Measurements from ENCODE around the gene TMEM234. TPM values are rescaled to one million over a fixed set of nuclear protein-coding genes. Genes with fewer than 3 reads are reported as not detected.

The TMEM234 gene
- total RNA-seq, 1 experiment from 2014 or later: 23.3 TPM

- POLR2A ChIA-PET: interaction anchor here (0.6 kb wide), 1 partner anchor 84 kb away, joined by 3 read pairs; the partner anchor contains the start of gene KPNA6
- ATAC-seq: no peak
- TF ChIP-seq, protein P1, sequence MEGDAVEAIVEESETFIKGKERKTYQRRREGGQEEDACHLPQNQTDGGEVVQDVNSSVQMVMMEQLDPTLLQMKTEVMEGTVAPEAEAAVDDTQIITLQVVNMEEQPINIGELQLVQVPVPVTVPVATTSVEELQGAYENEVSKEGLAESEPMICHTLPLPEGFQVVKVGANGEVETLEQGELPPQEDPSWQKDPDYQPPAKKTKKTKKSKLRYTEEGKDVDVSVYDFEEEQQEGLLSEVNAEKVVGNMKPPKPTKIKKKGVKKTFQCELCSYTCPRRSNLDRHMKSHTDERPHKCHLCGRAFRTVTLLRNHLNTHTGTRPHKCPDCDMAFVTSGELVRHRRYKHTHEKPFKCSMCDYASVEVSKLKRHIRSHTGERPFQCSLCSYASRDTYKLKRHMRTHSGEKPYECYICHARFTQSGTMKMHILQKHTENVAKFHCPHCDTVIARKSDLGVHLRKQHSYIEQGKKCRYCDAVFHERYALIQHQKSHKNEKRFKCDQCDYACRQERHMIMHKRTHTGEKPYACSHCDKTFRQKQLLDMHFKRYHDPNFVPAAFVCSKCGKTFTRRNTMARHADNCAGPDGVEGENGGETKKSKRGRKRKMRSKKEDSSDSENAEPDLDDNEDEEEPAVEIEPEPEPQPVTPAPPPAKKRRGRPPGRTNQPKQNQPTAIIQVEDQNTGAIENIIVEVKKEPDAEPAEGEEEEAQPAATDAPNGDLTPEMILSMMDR (IDR thresholded peaks at IDR 0.05): no peak
- no peak for TF ChIP-seq SIN3A (IDR thresholded peaks at IDR 0.05; ENCODE audit: borderline replicate concordance, insufficient read depth, low read depth, low read length)
- Histone ChIP-seq H3K27me3 (ENCODE audit: control insufficient read depth, insufficient read depth, low read length) (no peaks in the 10 kb centered on the region), H3K9me3 (ENCODE audit: control insufficient read depth, insufficient read depth, low read depth, low read length) (no peaks in the 10 kb centered on the region), H3K4me1 (ENCODE audit: control insufficient read depth, insufficient read depth, low read length) (peaks cover 14% of the 10 kb centered on the region), H3K4me3 (ENCODE audit: low read depth in 2 of 2, low read length in 2 of 2) (no peak overlapping the region), H3K36me3 (ENCODE audit: control insufficient read depth, insufficient read depth, low read length) (peaks cover 39% of the 10 kb centered on the region), H3K27ac (ENCODE audit: low read length) (no peak overlapping the region)
- DNase-seq (ENCODE audit: low read depth, low spot score): no peak
- CTCF ChIA-PET: no interaction called here
- in situ Hi-C loops (cut with HindIII; ENCODE audit: low pct_unique_long_range_greater_than_20kb, low sequenced_read_pairs): no loop called here
- BruUV-seq (replicated peaks): no TSS peak
- intact Hi-C loops (cut with micrococcal nuclease; ENCODE audit: unreplicated experiment): no loop called here
Observed at GRCh38 chr1:32192220-32192948, 29.8 kb downstream of the TMEM234 start.

GRCh38 chr1:32187850-32188249 is 34.3 kb downstream of the TMEM234 start:
- ChIA-PET CTCF (no interaction called here), POLR2A (no interaction called here)
- BruUV-seq (replicated peaks): no TSS peak
- Histone ChIP-seq H3K4me3 (ENCODE audit: low read depth in 2 of 2, low read length in 2 of 2) (no peak overlapping the region), H3K27me3 (ENCODE audit: control insufficient read depth, insufficient read depth, low read length) (no peaks in the 10 kb centered on the region), H3K36me3 (ENCODE audit: control insufficient read depth, insufficient read depth, low read length) (peaks cover 37% of the 10 kb centered on the region), H3K9me3 (ENCODE audit: control insufficient read depth, insufficient read depth, low read depth, low read length) (no peaks in the 10 kb centered on the region), H3K27ac (ENCODE audit: low read length) (no peak overlapping the region), H3K4me1 (ENCODE audit: control insufficient read depth, insufficient read depth, low read length) (peaks cover 4% of the 10 kb centered on the region; the same call in 1 of the 2 replicates)
- no peak for DNase-seq (ENCODE audit: low read depth, low spot score)
- TF ChIP-seq SIN3A (IDR thresholded peaks at IDR 0.05; ENCODE audit: borderline replicate concordance, insufficient read depth, low read depth, low read length): no peak
- TF ChIP-seq, protein P1 (IDR thresholded peaks at IDR 0.05): no peak
- TF ChIP-seq POLR2AphosphoS5 (IDR thresholded peaks at IDR 0.05; ENCODE audit: low read depth, low read length): no peak
- TF ChIP-seq, protein P2, sequence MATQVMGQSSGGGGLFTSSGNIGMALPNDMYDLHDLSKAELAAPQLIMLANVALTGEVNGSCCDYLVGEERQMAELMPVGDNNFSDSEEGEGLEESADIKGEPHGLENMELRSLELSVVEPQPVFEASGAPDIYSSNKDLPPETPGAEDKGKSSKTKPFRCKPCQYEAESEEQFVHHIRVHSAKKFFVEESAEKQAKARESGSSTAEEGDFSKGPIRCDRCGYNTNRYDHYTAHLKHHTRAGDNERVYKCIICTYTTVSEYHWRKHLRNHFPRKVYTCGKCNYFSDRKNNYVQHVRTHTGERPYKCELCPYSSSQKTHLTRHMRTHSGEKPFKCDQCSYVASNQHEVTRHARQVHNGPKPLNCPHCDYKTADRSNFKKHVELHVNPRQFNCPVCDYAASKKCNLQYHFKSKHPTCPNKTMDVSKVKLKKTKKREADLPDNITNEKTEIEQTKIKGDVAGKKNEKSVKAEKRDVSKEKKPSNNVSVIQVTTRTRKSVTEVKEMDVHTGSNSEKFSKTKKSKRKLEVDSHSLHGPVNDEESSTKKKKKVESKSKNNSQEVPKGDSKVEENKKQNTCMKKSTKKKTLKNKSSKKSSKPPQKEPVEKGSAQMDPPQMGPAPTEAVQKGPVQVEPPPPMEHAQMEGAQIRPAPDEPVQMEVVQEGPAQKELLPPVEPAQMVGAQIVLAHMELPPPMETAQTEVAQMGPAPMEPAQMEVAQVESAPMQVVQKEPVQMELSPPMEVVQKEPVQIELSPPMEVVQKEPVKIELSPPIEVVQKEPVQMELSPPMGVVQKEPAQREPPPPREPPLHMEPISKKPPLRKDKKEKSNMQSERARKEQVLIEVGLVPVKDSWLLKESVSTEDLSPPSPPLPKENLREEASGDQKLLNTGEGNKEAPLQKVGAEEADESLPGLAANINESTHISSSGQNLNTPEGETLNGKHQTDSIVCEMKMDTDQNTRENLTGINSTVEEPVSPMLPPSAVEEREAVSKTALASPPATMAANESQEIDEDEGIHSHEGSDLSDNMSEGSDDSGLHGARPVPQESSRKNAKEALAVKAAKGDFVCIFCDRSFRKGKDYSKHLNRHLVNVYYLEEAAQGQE (IDR thresholded peaks at IDR 0.05; ENCODE audit: insufficient read depth in 1 of 2, low read depth in 2 of 2, low read length in 1 of 2): no peak
- no peak for TF ChIP-seq TCF7L2 (IDR thresholded peaks at IDR 0.05; ENCODE audit: low read depth, low read length)
- in situ Hi-C loops (cut with HindIII; ENCODE audit: low pct_unique_long_range_greater_than_20kb, low sequenced_read_pairs): no loop called here
- no peak for ATAC-seq
- intact Hi-C loops (cut with micrococcal nuclease; ENCODE audit: unreplicated experiment): no loop called here

All from Panc1 (cell line).